GM23338 (cell line): ENCODE data around the gene PML. TPM values are rescaled to one million over a fixed set of nuclear protein-coding genes. Genes with fewer than 3 reads are reported as not detected.

ENCODE experiments used
- ATAC-seq: fragments of 200-7000 bp; cut with Tn5 transposase; 3 replicates; pipeline ENCODE4 v1.9.1; 2020
- DNase-seq: peaks from one replicate; pipeline ENCODE4 v3.0.0-alpha.2; 2015; ENCODE audit warnings: low spot score
- H2AFZ ChIP-seq: fragments of 200-600 bp; sonication (generic); 2 replicates; pipeline ENCODE4 v1.8.0; 2016; ENCODE audit warnings: antibody characterized with exemption, mild to moderate bottlenecking, moderate library complexity
- H3F3A ChIP-seq: fragments of 200-600 bp; sonication (generic); replicated peaks from 2 replicates; pipeline ENCODE4 v1.8.0; 2017; ENCODE audit warnings: antibody characterized with exemption, mixed run types, low read depth
- H3K27ac ChIP-seq: fragments of 200-600 bp; sonication (generic); 2 replicates; pipeline ENCODE4 v1.6.1; 2016; ENCODE audit warnings: low read depth
- H3K27me3 ChIP-seq: fragments of 200-600 bp; sonication (generic); 2 replicates; pipeline ENCODE4 v1.8.0; 2016; ENCODE audit warnings: mild to moderate bottlenecking, mixed run types, moderate library complexity; ENCODE audit not compliant: insufficient read depth
- H3K36me3 ChIP-seq: fragments of 200-600 bp; sonication (generic); 2 replicates; pipeline ENCODE4 v1.8.0; 2016; ENCODE audit warnings: mild to moderate bottlenecking; ENCODE audit not compliant: insufficient read depth
- H3K4me1 ChIP-seq: fragments of 200-600 bp; sonication (generic); 2 replicates; pipeline ENCODE4 v1.8.0; 2016; ENCODE audit warnings: mild to moderate bottlenecking, moderate library complexity; ENCODE audit not compliant: insufficient read depth
- H3K4me2 ChIP-seq: fragments of 200-600 bp; sonication (generic); 2 replicates; pipeline ENCODE4 v1.7.1; 2017; ENCODE audit warnings: mixed run types
- H3K4me3 ChIP-seq: fragments of 200-600 bp; sonication (generic); 2 replicates; pipeline ENCODE4 v1.6.1; 2016; ENCODE audit warnings: mixed run types
- H3K79me2 ChIP-seq: fragments of 200-600 bp; sonication (generic); replicated peaks from 2 replicates; pipeline ENCODE4 v1.8.0; 2017; ENCODE audit warnings: mild to moderate bottlenecking; ENCODE audit not compliant: insufficient read depth
- H3K9me2 ChIP-seq: fragments of 200-600 bp; sonication (generic); 2 replicates; pipeline ENCODE4 v1.8.0; 2017; ENCODE audit not compliant: insufficient read depth
- H4K20me1 ChIP-seq: fragments of 200-600 bp; sonication (generic); replicated peaks from 2 replicates; pipeline ENCODE4 v1.8.0; 2017; ENCODE audit warnings: mild to moderate bottlenecking; ENCODE audit not compliant: insufficient read depth
- H3K27ac Mint-ChIP-seq: 2 replicates; pipeline ENCODE4 v1.8.0; 2020; ENCODE audit warnings: inconsistent platforms, mild to moderate bottlenecking, moderate library complexity, mixed read lengths
- H3K27me3 Mint-ChIP-seq: 3 replicates; pipeline ENCODE4 v1.8.0; 2022; ENCODE audit warnings: low read depth, mild to moderate bottlenecking, moderate library complexity, mixed read lengths, inconsistent platforms; ENCODE audit not compliant: insufficient read depth, poor library complexity
- H3K36me3 Mint-ChIP-seq: 3 replicates; pipeline ENCODE4 v1.8.0; 2021; ENCODE audit warnings: low read depth, mild to moderate bottlenecking, inconsistent platforms, moderate library complexity, mixed read lengths
- H3K4me1 Mint-ChIP-seq: 3 replicates; pipeline ENCODE4 v1.8.0; 2020; ENCODE audit warnings: mild to moderate bottlenecking, inconsistent platforms, mixed read lengths
- H3K4me3 Mint-ChIP-seq: 3 replicates; pipeline ENCODE4 v1.8.0; 2021; ENCODE audit warnings: moderate library complexity, mild to moderate bottlenecking, inconsistent platforms, mixed read lengths
- H3K9me3 Mint-ChIP-seq: 3 replicates; pipeline ENCODE4 v1.8.0; 2020; ENCODE audit warnings: moderate library complexity, mild to moderate bottlenecking, inconsistent platforms, mixed read lengths
- CREB1 ChIP-seq: fragments of 250-450 bp; sonication (Bioruptor Pico); IDR thresholded peaks from 2 replicates; pipeline ENCODE4 v1.5.0; 2020; ENCODE audit warnings: low read depth, mild to moderate bottlenecking, moderate library complexity
- CTCF ChIP-seq, 2 experiments: fragments of 200-600 bp in 1 of 2; sonication (generic) in 1 of 2; conservative IDR thresholded peaks; 2 replicates each; pipeline versions ENCODE4 v1.5.1 to v1.6.1; 2016 to 2017; ENCODE audit warnings: antibody characterized with exemption in 2 of 2, low read depth in 2 of 2, mild to moderate bottlenecking in 2 of 2, moderate library complexity in 1 of 2
- ETS1 ChIP-seq: IDR thresholded peaks from 2 replicates; pipeline ENCODE4 v1.6.1; 2016; ENCODE audit warnings: antibody characterized with exemption
- EZH2 ChIP-seq: fragments of 200-600 bp; sonication (generic); IDR thresholded peaks from one replicate; pipeline ENCODE4 v1.8.0; 2017; ENCODE audit warnings: antibody characterized with exemption, mild to moderate bottlenecking, low read depth; ENCODE audit not compliant: unreplicated experiment
- EZH2phosphoT487 ChIP-seq: fragments of 200-600 bp; sonication (generic); IDR thresholded peaks from one replicate; pipeline ENCODE4 v1.8.1; 2018; ENCODE audit warnings: antibody characterized with exemption; ENCODE audit not compliant: unreplicated experiment
- JUNB ChIP-seq: IDR thresholded peaks from one replicate; pipeline ENCODE4 v1.6.1; 2016; ENCODE audit warnings: antibody characterized with exemption; ENCODE audit not compliant: unreplicated experiment
- NANOG ChIP-seq: IDR thresholded peaks from 2 replicates; pipeline ENCODE4 v1.6.1; 2016; ENCODE audit warnings: antibody characterized with exemption, borderline replicate concordance
- POLR2AphosphoS5 ChIP-seq: IDR thresholded peaks from 2 replicates; pipeline ENCODE4 v1.6.1; 2016; ENCODE audit warnings: antibody characterized with exemption, low read depth
- REST ChIP-seq: IDR thresholded peaks from one replicate; pipeline ENCODE4 v1.6.1; 2018; ENCODE audit warnings: antibody characterized with exemption; ENCODE audit not compliant: unreplicated experiment
- STAT1 ChIP-seq: IDR thresholded peaks from one replicate; pipeline ENCODE4 v1.6.1; 2016; ENCODE audit warnings: antibody characterized with exemption; ENCODE audit not compliant: unreplicated experiment
- ZNF114 ChIP-seq: fragments of 250-450 bp; sonication (Bioruptor Pico); IDR thresholded peaks from 2 replicates; pipeline ENCODE4 v1.5.0; 2020; ENCODE audit warnings: mild to moderate bottlenecking, moderate library complexity
- ZNF331 ChIP-seq: fragments of 250-450 bp; sonication (Bioruptor Pico); IDR thresholded peaks from 2 replicates; pipeline ENCODE4 v1.5.0; 2020; ENCODE audit warnings: low read depth, mild to moderate bottlenecking, moderate library complexity
- ZNF462 ChIP-seq: fragments of 250-450 bp; sonication (Bioruptor Pico); IDR thresholded peaks from 2 replicates; pipeline ENCODE4 v1.5.0; 2020; ENCODE audit warnings: mild to moderate bottlenecking, moderate library complexity
- polyA plus RNA-seq: library from polyadenylated mRNA; unstranded; fragments of >200 nt; fragmentation: Nextera tagmentation; extraction: Ambion mirVana; gene quantifications from 2 replicates; pipeline ENCODE4 v1.2.1, GENCODE V29; 2016
- total RNA-seq: library from RNA; depleted of rRNA; stranded (reverse); fragments of >200 nt; shearing (Covaris generic); gene quantifications from 2 replicates; pipeline ENCODE4 v1.2.3, GENCODE V29; 2014

PML gene
- total and polyA plus RNA-seq, 2 experiments from 2014 or later = 19.0 to 73.1 TPM

GRCh38 chr15:73950831-73951561, 43.5 kb upstream of the PML start:
- H3K9me2 ChIP-seq = no peaks in the 10 kb centered on the region
- peak overlapping the region; percentile 51; the same call in 1 of the 2 replicates for H3K4me2 ChIP-seq
- no peaks in the 10 kb centered on the region for H3K79me2 ChIP-seq
- no peak overlapping the region for H3K4me3 ChIP-seq
- Mint-ChIP-seq H3K36me3 (no peaks in the 10 kb centered on the region; the same call in 2 of the 3 replicates), H3K9me3 (no peaks in the 10 kb centered on the region), H3K27ac (peak overlapping the region; percentile 88), H3K4me3 (peak overlapping the region; percentile 41; the same call in 2 of the 3 replicates), H3K4me1 (peaks cover 22% of the 10 kb centered on the region), H3K27me3 (peaks cover 24% of the 10 kb centered on the region)
- ATAC-seq = peak; percentile 96
- no peaks in the 10 kb centered on the region for H3K36me3 ChIP-seq
- H3K27ac ChIP-seq = no peak overlapping the region
- DNase-seq = peak; percentile 96
- no peaks in the 10 kb centered on the region for H3K27me3 ChIP-seq
- H3K4me1 ChIP-seq = peaks cover 4% of the 10 kb centered on the region; the same call in 1 of the 2 replicates
- no peaks in the 10 kb centered on the region for H4K20me1 ChIP-seq
- H3F3A ChIP-seq = no peaks in the 10 kb centered on the region
- H2AFZ ChIP-seq = peak overlapping the region; percentile 91
- TF ChIP-seq STAT1 = no peak
- TF ChIP-seq EZH2phosphoT487 = no peak
- no peak for TF ChIP-seq EZH2
- TF ChIP-seq REST = no peak
- no peak for TF ChIP-seq ZNF462
- TF ChIP-seq CTCF (conservative IDR thresholded peaks at IDR 0.05; ENCODE audit: low read depth in 2 of 2) = peak; percentile 69 to 93
- TF ChIP-seq CREB1 (CRISPR knock-in tag) = no peak
- TF ChIP-seq ZNF331 (CRISPR knock-in tag) = no peak
- no peak for TF ChIP-seq NANOG
- no peak for TF ChIP-seq JUNB
- 0 out of 2 replicates have a peak, but pooled peaks have one; percentile 42 for TF ChIP-seq ETS1
- TF ChIP-seq POLR2AphosphoS5 = peak; percentile 40; the same call in 1 of the 2 replicates
- TF ChIP-seq ZNF114 (CRISPR knock-in tag) = no peak
